HCEC 1CT (cell line): ENCODE data around the gene SOCS1.

Experiments
- DNase-seq: peaks from one replicate; pipeline ENCODE4 v3.0.0-alpha.2; 2017

The SOCS1 gene

DNA sequence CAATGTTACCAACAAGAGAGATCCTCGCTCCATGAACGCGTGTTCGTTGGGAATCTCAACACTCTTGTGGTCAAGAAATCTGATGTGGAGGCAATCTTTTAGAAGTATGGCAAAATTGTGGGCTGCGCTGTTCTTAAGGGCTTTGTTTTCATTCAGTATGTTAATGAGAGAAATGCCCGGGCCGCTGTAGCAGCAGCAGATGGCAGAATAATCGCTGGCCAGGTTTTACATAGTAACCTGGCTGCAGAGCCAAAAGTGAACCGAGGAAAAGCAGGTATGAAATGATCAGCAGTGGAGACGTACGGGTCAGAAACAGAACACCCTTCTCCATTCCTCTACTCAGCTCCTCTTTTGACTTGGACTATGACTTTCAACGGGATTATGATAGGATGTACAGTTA lies 13.3 kb downstream of the SOCS1 start:
- no peak for DNase-seq

DNA sequence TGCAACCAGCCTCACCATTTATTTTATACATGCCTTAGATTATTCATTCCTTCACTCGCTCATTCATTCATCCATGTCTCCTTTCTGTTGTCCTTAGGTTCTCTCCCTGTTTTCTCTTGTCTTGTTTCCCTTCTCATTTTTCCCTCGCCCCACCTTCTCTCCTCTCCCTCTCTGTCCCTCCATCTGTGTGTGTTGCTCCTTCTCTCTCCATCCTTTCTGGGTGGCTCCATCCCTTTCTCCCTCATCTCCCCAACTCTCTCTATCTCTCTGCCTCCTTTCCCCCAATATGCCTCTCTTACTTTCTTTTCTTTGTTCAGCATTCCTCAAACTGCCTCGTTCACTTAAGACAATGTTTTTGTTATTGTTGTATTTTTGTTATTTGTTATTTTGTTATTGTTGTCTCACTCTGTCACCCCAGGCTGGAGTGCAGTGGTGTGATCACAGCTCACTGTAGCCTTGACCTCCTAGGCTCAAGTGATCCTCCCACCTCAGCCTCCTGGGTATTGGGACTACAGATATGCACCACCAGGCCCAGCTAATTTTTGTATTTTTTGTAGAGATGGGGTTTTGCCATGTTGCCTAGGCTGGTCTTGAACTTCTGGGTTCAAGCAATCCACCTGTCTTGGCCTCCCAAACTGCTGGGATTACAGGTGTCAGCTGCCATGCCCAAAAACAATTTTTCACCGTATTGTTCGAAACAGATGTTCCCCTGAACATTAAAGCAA lies 14.4 kb downstream of the SOCS1 start:
- DNase-seq: no peak

DNA sequence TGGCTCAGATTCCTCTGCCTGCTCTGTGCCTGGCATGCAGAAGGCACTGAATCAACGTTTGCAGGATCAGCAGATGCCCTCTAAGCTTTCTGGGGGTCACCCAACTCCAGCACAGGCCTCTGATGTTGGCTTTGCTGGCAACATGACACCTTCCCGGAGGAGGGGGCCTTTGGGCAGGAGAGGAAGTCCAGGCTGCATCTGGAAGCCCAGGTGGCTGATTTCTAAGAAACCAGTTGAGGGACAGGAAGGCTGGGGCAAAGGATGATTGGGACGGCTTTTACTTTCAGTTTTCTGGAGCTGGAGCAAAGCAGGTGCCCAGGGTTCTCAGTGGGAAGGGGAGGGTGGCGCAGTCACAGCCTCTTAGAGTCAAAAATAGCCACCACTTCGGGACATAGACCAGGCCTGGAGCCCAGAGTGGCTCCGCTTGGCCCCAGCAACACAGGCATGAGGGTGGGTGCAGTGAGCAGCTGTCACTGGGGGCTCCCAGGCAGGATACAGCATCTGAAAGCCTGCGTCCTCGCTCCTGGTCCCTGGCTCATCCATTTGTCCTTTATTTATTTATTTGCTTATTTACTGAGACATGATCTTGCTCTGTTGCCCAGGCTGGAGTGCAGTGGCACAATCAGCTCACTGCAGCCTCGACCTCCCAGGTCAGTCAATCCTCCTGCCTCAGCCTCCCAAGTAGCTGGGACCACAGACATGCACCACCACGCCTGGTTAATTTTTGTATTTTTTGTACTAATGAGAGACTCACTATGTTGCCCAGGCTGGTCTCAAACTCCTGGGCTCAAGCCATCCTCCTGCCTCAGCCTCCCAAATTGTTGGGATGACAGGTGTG lies 15.1 kb downstream of the SOCS1 start:
- no peak for DNase-seq

DNA sequence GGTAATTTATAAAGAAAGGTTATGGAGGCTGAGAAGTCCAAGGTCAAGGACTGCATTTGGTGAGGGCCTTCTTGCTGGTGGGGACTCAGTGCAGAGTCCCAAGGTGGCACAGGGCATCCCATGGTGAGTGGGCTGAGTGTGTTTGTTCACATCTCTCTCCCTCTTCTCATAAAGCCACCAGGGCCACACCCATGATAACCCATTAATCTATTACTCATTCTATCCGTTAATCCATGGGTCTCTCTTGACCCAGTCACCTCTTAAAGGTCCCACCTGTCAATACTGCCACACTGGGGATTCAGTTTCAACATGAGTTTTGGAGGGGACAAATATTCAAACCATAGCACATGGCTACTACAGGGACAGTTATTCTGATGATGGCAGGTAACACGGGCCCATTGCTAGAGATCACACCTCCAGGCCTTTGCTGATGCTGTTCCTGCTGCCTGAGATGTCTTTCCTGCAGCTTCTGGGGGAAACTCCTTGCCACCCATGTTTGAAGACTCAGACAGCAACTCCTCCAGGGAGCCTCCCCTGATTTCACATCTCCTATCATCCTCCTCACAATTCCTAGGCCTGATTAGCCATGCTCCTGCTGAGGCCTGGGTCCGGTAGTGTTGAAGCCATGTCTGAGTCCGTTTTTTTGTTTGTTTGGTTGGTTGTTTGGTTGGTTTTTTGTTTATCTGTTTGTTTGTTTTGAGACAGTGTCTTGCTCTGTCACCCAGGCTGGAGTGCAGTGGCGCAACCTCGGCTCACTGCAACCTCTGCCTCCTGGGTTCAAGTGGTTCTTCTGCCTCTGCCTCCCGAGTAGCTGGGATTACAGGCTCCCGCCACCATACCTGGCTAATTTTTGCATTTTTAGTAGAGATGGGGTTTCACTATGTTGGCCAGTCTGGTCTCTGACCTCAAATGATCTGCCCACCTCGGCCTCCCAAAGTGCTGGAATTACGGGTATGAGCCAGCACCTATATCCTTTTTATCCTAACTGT lies 16.1 kb downstream of the SOCS1 start:
- DNase-seq: no peak

DNA sequence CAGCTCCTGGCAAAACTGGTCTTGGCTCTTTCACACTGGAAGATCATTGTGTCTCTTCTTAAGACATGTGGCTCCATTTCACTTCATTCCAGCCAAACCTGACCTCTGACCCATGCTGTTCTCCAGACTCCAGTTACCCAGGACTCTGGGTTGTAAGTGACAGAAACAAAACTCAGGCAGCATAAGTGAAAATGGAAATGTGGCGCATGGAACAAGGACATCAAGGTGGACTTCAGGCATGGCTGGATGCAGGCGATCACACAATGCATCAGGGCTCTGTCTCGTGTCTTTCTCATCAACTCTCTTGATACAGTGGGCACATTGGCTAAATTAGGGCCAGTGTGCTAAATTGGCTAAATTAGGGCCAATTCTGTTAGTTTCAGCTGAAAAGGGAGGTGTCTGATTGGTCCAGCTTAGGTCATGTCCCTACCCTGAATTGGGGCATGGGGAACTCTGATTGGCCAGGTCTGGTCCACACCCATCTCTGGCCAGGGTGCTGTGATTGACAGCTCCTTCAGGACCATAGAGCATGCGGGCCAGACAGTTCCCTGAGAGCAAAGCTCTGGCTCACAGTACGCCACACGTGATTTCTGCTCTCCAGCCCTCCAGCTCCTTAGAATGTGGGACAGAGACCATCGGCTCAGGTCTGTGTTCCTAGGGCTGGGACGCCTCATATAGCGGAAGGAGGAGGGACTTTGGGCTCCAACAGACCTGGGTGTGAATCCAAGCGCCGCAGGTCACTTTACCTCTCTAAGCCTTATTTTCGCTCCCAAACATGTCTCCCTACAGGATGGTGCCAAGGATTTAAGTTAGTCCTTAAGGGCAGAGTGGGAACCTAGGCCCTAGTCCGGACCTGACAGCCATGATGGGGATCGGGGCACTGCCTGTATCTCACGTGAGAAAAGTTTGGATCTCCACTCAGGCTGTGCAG lies 17.5 kb downstream of the SOCS1 start:
- no peak for DNase-seq

DNA sequence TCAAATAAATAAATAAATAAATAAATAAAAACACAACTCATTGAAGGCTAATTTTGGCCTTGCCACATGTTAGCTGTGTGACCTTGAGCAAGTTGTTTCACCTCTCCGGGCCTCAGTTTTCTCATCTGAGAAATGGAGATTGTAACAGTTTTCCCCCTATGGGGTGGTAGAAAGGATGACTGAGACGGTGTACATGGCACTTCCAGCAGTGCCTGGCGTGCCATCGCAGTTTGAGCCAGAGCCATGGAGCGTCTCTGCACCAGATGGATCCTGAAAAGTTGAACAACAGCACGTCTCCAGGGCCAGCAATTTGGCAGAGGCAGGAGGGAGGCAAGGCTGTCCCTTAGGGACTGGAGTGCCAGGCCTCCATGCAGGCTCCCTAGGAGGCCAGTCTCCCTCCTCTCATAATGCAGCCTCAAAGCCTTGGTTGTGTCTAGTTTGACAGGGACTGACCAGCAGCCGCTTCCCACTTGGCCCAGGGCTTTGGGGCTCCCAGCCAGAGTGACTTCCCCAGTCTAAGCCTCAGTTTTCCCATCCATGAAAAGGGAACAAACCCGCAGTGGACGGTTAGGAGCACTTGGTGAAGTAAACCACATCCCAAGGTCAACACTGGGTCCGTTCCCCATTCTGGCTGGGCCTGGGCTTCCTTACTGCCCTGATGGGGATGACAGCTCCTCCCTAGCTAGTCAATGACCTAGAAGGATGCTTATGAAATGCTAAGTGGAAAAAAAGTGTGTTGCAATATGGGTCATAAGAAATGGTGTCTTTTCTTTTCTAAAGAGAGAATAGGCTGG lies 19.3 kb downstream of the SOCS1 start:
- peak; percentile 18 for DNase-seq

DNA sequence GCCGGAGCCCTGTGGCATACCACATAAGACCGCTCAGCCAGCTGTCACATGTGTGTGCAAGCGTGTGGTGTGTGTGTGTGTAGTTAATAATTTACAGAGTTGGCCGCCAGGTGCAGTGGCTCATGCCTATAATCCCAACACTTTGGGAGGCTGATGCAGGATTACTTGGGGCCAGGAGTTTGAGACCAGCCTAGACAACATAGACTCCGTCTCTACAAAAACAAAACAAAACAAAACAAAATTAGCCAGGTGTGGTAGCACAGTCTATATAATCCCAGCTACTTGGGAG lies 20.4 kb downstream of the SOCS1 start:
- no peak for DNase-seq

DNA sequence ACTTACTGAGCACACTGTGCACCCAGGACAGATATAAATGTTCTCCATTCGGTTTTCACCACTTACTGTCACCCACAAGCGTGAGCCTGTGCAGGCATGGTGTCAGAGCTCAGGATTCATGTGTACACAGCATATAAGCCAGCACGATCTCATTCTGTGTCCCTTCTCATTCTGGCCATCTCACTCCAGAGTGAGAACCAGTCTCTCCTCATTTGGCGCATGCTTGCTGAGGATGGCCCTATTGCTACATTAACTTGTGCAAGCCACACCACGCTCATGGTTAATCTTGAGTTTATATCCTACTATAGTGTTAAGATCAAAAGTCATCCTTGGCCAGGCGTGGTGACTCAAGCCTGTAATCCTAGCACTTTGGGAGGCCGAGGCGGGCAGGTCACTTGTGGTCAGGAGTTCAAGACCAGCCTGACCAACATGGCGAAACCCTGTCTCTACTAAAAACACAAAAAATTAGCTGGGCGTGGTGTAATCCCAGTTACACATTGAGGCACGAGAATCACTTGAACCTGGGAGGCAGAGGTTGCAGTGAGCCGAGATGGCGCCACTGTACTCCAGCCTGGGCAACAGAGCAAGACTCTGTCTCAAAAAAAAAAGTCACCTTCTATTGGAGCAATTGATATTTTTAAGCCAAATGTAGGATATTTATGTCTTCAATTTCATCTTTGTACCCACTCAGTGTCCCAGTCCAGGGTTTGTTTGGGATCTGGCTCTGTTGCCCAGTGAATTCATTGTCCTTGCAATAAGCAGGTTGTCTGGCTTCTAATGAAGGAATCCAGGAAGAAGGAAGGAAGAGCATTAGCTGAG lies 20.9 kb downstream of the SOCS1 start:
- DNase-seq: peak; percentile 87

DNA sequence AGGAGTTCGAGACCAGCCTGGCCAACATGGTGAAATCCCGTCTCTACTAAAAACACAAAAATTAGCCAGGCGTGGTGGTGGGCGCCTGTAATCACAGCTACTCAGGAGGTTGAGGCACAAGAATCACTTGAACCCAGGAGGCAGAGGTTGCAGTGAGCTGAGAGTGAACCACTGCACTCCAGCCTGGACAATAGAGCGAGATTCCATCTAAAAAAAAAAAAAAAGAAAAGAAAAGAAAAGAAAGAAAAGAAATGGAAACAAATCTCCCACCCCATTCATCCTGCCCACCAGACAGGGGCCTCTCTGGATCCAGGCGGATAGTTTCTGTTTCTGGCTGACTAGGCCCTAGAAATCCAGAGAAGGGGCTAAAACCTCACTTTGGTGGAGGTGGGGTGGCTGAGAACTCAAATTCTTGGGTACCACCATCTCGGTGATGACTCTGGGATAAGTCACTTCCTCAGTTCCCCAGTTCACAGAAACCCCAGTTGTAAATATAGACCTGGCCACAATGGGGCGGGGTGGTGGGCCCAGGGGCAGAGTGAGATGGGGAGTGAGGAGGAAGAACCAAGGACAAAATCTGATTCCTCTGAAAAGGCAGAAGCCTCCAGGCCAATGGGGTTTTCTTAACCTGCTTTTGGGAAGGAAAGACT lies 22.2 kb downstream of the SOCS1 start:
- DNase-seq: peak; percentile 69

DNA sequence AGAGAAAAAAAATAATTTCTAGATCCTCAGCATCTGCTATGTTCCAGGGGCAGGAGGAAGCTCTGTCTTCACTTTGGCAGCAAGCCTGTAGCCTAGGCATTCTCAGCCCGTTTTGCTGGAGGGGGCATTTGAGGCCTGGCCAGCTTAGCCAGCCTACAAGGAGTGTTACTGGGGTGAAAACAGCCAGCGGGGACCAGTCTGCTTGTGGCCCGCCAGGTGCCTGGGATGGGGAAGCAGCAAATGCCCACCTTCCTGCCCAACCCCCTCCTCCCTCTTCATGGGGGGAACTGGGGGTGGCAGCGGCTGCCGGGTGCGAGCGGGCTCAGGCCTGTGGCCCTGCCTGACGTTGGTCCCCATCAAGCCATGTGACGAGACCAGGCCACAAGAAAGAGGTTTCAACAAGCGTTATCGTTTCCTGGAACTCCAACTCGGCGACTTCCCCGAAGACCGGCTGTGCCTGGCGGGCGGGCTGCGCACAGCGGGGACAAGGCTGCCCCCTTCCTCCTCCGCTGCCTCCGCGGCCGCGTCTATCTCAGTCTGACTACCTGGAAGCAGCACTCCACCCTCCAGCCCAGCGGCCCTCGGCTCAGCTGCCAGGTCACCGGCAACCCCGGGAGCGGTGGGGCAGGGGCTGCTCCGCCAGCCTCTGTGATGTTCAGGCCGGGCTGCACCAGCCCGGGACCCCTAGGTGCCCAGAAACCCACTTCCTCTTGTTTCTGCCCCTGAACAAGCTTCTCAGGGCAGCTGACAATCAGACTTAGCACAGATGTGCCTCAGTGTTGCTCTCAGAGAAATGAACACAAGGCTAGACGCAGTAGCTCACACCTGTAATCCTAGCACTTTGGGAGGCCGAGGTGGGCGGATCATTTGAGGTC lies 22.9 kb downstream of the SOCS1 start:
- DNase-seq: no peak

DNA sequence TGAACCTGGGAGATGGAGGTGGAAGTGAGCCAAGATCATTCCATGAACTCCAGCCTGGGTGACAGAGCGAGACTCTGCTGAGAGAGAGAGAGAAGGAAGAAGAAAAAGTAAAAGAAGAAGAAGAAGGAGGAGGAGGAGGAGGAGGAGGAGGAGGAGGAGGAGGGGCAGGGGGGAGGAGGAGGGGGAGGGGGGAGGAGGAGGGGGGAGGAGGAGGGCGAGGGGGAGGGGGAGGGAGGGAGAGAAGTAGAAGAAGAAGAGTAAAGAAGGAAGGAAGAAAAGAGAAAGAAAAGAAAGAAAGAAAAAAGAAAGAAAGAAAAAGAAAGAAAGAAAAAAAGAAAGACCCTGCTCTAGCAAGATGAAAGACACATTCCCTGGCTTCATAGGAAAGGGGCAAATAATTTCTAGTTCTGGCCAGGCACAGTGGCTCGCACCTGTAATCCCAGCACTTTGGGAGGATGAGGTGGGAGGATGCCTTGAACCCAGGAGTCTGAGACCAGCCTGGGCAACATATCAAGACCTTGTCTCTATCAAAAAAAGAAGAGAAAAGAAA lies 23.6 kb downstream of the SOCS1 start:
- no peak for DNase-seq

DNA sequence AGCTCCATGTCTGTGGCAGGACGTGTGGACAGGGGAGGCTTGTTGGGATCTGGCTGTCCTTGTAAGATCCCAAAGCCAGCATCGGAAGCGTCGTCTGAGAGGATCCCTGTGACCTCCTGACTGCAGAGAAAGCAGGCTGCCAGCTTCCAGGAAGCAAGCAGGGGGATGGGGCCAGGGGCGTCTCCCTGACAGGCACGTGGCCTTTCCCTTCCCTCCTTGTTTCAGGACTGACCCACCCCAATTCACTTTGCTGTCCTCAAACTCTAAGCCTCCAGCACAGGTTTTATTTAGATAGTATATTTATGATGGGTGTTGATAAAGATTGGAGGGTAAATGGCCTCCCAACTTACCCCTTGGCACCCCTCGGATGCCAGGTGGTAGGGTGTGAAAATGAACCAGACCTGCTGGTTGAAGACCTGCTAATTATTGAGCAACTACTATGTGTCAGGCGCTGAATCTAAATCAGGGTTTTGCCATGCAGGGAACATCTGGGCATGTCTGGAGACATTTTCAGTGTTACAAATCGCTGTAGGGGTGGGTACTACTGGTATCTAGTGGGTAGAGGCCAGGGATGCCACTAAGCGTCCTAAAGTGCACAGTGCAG lies 24.5 kb downstream of the SOCS1 start:
- DNase-seq: no peak

DNA sequence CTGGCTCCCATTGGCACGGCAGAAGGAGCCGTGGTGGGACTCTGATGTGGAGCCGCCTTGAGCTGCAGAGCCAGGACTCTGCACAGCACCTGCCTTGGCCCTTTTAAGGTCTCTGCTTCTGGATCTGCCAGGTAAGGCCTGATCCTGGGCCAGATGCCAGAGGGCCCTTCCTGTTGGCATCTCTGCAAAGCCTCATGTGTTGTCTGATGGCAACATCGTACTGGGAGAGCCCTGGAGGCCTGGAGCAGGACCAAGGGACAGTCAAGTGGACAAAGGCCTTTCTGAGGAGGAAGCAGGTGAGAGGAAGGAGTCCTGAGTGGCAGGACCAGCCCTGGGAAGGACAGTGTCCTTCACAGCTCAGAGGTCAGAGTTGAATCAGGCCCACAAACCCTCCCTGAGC lies 26.1 kb downstream of the SOCS1 start:
- no peak for DNase-seq

DNA sequence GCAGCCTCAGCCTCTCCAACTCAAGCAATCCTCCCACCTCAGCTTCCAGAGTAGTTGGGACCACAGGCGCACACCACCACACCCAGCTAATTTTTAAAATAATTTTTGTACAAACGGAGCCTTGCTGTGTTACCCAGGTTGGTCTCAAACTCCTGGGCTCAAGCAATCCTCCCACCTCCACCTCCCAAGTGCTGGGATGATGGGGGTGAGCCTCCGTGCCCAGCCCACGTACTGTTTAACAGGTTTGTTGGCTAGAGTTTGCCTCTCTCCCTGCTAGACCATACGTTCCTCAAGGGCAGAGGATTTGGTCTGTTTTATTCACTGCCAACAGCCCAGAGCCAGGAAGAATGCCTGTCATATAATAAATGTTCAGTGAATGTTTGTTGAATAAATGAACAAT lies 26.6 kb downstream of the SOCS1 start:
- DNase-seq: no peak

DNA sequence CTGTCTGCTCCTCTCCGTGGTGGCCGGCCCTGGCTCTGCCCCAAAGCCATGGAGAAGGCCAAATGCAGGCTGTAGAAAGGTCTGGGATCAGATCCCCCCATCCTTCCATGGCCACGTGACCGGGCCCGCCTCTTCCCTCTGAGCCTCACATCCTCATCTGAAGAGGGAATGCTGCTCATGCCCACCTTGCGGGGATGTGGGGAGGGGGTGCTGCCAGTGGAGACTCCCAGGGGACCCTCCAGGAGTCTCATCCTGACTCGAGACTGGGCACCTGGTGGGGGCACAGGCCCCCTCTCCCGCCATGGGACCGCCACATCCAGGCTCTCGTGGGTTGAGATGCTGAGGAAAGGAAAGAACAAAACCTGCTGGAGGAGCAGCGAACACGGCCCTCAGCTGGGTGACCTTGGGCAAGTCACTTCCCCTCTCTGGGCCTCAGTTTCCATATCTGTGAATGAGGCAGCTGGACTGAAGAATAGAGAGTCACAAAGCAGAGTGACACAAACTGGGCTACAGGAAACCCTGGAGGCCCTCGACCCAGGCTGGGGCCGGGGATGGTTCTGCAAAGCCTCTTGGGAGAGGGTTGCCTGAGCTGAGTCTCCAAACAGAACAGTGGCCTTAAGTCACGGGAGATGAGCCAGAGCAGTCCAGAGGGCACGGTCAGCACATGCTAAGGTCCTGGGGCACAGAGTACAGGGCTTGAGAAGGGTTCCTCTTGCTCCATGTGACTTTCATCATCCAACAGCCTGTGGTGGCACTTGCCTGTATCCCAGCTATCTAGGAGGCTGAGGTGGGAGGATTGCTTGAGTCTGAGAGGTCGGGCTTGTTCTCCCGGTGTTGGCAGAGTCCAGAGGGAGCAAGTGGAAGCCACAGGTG lies 30.1 kb downstream of the SOCS1 start:
- DNase-seq: no peak

DNA sequence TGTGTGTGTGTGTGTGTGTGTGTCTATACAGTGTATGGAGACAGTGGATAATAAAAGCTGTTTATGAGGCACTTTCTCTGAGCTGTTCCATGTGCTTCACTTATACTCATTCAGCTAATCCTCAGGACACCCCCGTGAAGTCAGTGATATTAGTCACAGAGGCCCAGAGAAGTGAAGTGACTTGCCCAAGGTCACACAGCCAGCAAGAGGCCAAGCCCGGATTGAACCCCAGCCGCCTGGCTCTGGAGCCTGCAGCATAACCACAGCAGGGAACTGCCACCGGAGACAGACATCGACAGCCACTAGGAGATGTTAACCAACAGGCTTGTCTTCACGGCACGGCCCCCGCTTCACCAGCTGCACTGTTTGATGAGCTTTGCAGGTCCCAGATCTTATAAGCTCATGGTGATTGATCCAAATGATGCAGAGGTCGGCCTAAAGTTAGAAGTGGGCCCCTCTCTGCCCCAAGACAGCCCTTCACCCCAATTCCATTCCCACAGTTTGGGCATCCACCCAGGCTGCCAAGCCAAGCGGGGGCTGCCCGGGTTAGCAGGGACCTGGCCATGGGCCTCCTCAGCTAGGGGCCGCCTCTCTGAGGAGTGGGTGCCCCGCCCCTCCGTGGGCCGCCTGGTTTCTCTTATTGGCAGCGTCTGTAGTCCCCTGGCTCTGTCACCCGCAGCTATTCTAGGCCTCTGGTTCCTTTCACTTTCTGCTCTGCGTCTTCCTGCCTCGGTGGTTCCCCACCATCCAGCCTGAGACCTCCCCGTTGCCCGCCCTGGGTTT lies 30.9 kb downstream of the SOCS1 start:
- no peak for DNase-seq
